GM19467 (cell line): ENCODE data around the gene SMPD2.
"Not testable (repeated sequence)": the region's sequence is repeated elsewhere in the genome, so short reads cannot be mapped to it uniquely, and the experiment has no call there.

Experiments used
- ATAC-seq: cut with Tn5 transposase; IDR thresholded peaks from one replicate; pipeline ENCODE4 v1.9.1; 2021; ENCODE audit warnings: mild to moderate bottlenecking, moderate library complexity; ENCODE audit not compliant: unreplicated experiment

SMPD2 gene

GRCh38 chr6:109460161-109460829 is 19.8 kb downstream of the SMPD2 start:
- no peak for ATAC-seq

- not testable (repeated sequence) for ATAC-seq
Observed at GRCh38 chr6:109461205-109461604, 20.7 kb downstream of the SMPD2 start.

GRCh38 chr6:109461733-109462526 is 21.4 kb downstream of the SMPD2 start:
- ATAC-seq = no peak

GRCh38 chr6:109465772-109466171 is 25.2 kb downstream of the SMPD2 start:
- no peak for ATAC-seq

- ATAC-seq = no peak
Observed at GRCh38 chr6:109466212-109466923, 25.8 kb downstream of the SMPD2 start.

GRCh38 chr6:109467696-109468095 is 27.2 kb downstream of the SMPD2 start:
- no peak for ATAC-seq

- no peak for ATAC-seq
Observed at GRCh38 chr6:109469591-109470189, 29.2 kb downstream of the SMPD2 start.

- no peak for ATAC-seq
Observed at GRCh38 chr6:109471105-109471810, 30.7 kb downstream of the SMPD2 start.

- no peak for ATAC-seq
Observed at GRCh38 chr6:109472132-109472995, 31.8 kb downstream of the SMPD2 start.

GRCh38 chr6:109473120-109473519 is 32.6 kb downstream of the SMPD2 start:
- ATAC-seq = no peak

- ATAC-seq = no peak
Observed at GRCh38 chr6:109474995-109475394, 34.5 kb downstream of the SMPD2 start.

GRCh38 chr6:109475625-109476024 is 35.1 kb downstream of the SMPD2 start:
- ATAC-seq = no peak

- ATAC-seq = no peak
Observed at GRCh38 chr6:109477184-109477583, 36.7 kb downstream of the SMPD2 start.

- ATAC-seq = peak; percentile 44
Observed at GRCh38 chr6:109477725-109478124, 37.2 kb downstream of the SMPD2 start.

GRCh38 chr6:109478222-109478805 is 37.8 kb downstream of the SMPD2 start:
- no peak for ATAC-seq

GRCh38 chr6:109478841-109479624 is 38.5 kb downstream of the SMPD2 start:
- ATAC-seq = no peak

GRCh38 chr6:109480993-109481480 is 40.5 kb downstream of the SMPD2 start:
- no peak for ATAC-seq
